ENCODE results near the gene MARVELD3. TPM values are rescaled to one million over a fixed set of nuclear protein-coding genes. Genes with fewer than 3 reads are reported as not detected.
"Not testable (repeated sequence)": the region's sequence is repeated elsewhere in the genome, so short reads cannot be mapped to it uniquely, and the experiment has no call there.

The MARVELD3 gene
- total and polyA plus RNA-seq, 4 donors, result 3.6 to 9.3 (median 8.2) TPM

DNA sequence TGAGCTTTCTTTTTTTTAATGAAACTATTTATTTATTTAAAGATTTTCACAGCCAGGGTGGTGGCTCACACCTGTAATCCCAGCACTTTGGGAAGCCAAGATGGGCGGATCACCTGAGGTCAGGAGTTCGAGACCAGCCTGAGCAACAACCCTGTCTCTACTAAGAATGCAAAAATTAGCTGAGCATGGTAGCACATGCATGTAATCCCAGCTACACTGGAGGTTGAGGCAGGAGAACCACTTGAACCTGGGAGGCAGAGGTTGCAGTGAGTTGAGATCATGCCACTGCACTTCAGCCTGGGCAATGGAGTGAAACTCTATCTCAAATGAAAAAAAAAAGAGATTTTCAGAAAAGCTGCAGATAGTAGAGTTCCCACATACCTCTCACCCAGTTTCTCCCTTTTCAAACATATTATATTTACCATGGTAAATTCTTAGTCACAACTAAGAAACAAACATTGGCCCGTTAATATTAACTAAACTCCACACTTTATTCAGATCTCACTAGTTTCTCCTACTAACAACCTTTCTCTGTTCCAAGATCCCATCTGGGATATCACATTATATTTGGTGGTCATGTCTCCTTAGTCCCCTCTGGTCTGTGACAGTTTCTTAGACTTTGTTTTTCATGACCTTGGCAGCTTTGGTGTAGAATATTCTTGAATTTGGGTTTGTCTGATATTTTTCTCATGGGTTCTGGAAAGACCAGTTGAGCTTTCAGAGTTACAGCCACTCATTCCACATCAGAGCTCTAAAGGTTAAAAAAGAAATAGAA is 41.3 kb upstream of the MARVELD3 start:
- Histone ChIP-seq H3K9ac (ENCODE audit: insufficient read depth in 1 of 2, low read length in 2 of 2) (no peak overlapping the region), H3K27me3 (ENCODE audit: control insufficient read depth in 3 of 3, insufficient read depth in 3 of 3, low read length in 2 of 3) (peaks cover 0 to 2% (median 0%) of the 10 kb centered on the region in 3 donors), H3K27ac (ENCODE audit: low read depth in 1 of 2, low read length in 1 of 2) (no peak overlapping the region), H3K36me3 (ENCODE audit: control insufficient read depth in 4 of 4, insufficient read depth in 4 of 4, low read length in 4 of 4) (no peaks in the 10 kb centered on the region), H3K4me3 (no peak overlapping the region), H3K4me1 (ENCODE audit: control insufficient read depth in 5 of 5, insufficient read depth in 5 of 5, low read length in 5 of 5) (no peaks in the 10 kb centered on the region), H3K9me3 (ENCODE audit: control insufficient read depth in 4 of 4, insufficient read depth in 3 of 4, low read length in 3 of 4) (no peaks in the 10 kb centered on the region)
- DNase-seq (no peak), ATAC-seq (ENCODE audit: insufficient read depth, low FRiP score) (no peak)
- TF ChIP-seq, protein P1, sequence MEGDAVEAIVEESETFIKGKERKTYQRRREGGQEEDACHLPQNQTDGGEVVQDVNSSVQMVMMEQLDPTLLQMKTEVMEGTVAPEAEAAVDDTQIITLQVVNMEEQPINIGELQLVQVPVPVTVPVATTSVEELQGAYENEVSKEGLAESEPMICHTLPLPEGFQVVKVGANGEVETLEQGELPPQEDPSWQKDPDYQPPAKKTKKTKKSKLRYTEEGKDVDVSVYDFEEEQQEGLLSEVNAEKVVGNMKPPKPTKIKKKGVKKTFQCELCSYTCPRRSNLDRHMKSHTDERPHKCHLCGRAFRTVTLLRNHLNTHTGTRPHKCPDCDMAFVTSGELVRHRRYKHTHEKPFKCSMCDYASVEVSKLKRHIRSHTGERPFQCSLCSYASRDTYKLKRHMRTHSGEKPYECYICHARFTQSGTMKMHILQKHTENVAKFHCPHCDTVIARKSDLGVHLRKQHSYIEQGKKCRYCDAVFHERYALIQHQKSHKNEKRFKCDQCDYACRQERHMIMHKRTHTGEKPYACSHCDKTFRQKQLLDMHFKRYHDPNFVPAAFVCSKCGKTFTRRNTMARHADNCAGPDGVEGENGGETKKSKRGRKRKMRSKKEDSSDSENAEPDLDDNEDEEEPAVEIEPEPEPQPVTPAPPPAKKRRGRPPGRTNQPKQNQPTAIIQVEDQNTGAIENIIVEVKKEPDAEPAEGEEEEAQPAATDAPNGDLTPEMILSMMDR (IDR thresholded peaks at IDR 0.05; ENCODE audit: control extremely low read depth, extremely low read depth), result no peak
- WGBS, 2 donors, result 86 to 95% methylated on average over 3 of the region's 3 CpGs

DNA sequence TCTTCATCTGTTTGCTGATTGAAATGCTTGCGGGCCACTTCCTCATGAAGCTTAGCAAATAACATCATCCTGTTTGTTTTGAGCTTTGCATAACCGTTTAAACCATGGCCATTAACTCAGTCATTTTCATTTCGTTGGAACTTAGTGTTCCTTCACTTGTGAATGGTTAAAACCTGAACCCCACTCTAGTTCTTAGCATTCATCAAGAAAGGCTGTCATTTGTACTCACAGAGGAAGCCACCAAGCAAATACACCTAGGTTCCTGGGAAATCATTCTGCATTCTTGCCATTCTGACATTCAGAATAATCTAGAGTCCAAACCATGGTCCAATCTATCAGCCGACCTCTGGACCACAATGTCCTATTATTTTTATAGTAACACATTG is 40.7 kb upstream of the MARVELD3 start:
- H3K27ac ChIP-seq (ENCODE audit: low read depth in 1 of 2, low read length in 1 of 2), result no peak overlapping the region
- H3K4me1 ChIP-seq (ENCODE audit: control insufficient read depth in 5 of 5, insufficient read depth in 5 of 5, low read length in 5 of 5), result no peaks in the 10 kb centered on the region
- 46 to 55% methylated on average over 4 of the region's 4 CpGs for WGBS, 2 donors
- no peak for DNase-seq
- H3K9me3 ChIP-seq (ENCODE audit: control insufficient read depth in 4 of 4, insufficient read depth in 3 of 4, low read length in 3 of 4), result no peaks in the 10 kb centered on the region
- no peak overlapping the region for H3K4me3 ChIP-seq
- H3K9ac ChIP-seq (ENCODE audit: insufficient read depth in 1 of 2, low read length in 2 of 2), result no peak overlapping the region
- H3K36me3 ChIP-seq (ENCODE audit: control insufficient read depth in 4 of 4, insufficient read depth in 4 of 4, low read length in 4 of 4), result no peaks in the 10 kb centered on the region
- H3K27me3 ChIP-seq (ENCODE audit: control insufficient read depth in 3 of 3, insufficient read depth in 3 of 3, low read length in 2 of 3), result peaks cover 0 to 2% (median 0%) of the 10 kb centered on the region in 3 donors
- TF ChIP-seq, protein P1 (IDR thresholded peaks at IDR 0.05; ENCODE audit: control extremely low read depth, extremely low read depth), result no peak
- no peak for ATAC-seq (ENCODE audit: insufficient read depth, low FRiP score)

DNA sequence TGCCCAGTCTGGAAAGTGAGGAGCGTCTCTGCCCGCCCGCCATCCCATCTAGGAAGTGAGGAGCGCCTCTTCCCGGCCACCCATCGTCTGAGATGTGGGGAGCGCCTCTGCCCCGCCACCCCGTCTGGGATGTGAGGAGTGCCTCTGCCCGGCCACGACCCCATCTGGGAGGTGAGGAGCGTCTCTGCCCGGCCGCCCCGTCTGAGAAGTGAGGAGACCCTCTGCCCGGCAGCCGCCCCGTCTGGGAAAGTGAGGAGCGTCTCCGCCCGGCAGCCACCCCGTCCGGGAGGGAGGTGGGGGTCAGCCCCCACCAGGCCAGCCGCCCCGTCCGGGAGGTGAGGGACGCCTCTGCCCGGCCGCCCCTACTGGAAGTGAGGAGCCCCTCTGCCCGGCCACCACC is 36.6 kb upstream of the MARVELD3 start:
- H3K4me3 ChIP-seq; H3K4me1 ChIP-seq (ENCODE audit: control insufficient read depth in 5 of 5, insufficient read depth in 5 of 5, low read length in 5 of 5); H3K36me3 ChIP-seq (ENCODE audit: control insufficient read depth in 4 of 4, insufficient read depth in 4 of 4, low read length in 4 of 4); H3K27me3 ChIP-seq (ENCODE audit: control insufficient read depth in 3 of 3, insufficient read depth in 3 of 3, low read length in 2 of 3); H3K9me3 ChIP-seq (ENCODE audit: control insufficient read depth in 4 of 4, insufficient read depth in 3 of 4, low read length in 3 of 4); H3K9ac ChIP-seq (ENCODE audit: insufficient read depth in 1 of 2, low read length in 2 of 2); DNase-seq; H3K27ac ChIP-seq (ENCODE audit: low read depth in 1 of 2, low read length in 1 of 2); ATAC-seq (ENCODE audit: insufficient read depth, low FRiP score): not testable (repeated sequence)
- 94 to 97% methylated on average over 24 to 30 of the region's 30 CpGs for WGBS, 2 donors

GRCh38 chr16:71590071-71590470 is 35.9 kb upstream of the MARVELD3 start:
- not testable (repeated sequence) for H3K4me3 ChIP-seq; H3K9ac ChIP-seq (ENCODE audit: insufficient read depth in 1 of 2, low read length in 2 of 2); H3K9me3 ChIP-seq (ENCODE audit: control insufficient read depth in 4 of 4, insufficient read depth in 3 of 4, low read length in 3 of 4); H3K27ac ChIP-seq (ENCODE audit: low read depth in 1 of 2, low read length in 1 of 2); H3K36me3 ChIP-seq (ENCODE audit: control insufficient read depth in 4 of 4, insufficient read depth in 4 of 4, low read length in 4 of 4); H3K27me3 ChIP-seq (ENCODE audit: control insufficient read depth in 3 of 3, insufficient read depth in 3 of 3, low read length in 2 of 3); ATAC-seq (ENCODE audit: insufficient read depth, low FRiP score); DNase-seq; H3K4me1 ChIP-seq (ENCODE audit: control insufficient read depth in 5 of 5, insufficient read depth in 5 of 5, low read length in 5 of 5)
- no CpG with 5 or more reads among the region's 2 CpGs for WGBS, 2 donors

Measured in lung (tissue), 12 donors.